Stimulated activated effector memory CD8-positive, alpha-beta T cell treated with anti-CD3 and anti-CD28 coated beads, Interleukin-12 subunit alpha, Interleukin-12 subunit beta, amount 100 ng/mL, for 72 hours (primary cell): ENCODE measurements around the gene RAPGEF6.
A peak's percentile ranks its signal among the peaks of the same experiment; 100 is the strongest.

Experiments
- ATAC-seq: fragments of 150-1000 bp; cut with Tn5 transposase; 2 replicates; pipeline ENCODE4 v1.10.0; 2021
- DNase-seq, 2 donors: peaks; one replicate each; pipeline ENCODE4 v3.0.0; 2021 to 2022; ENCODE audit warnings: low spot score in 2 of 2
- H3K27ac Mint-ChIP-seq: one replicate; pipeline ENCODE4 v1.8.0; 2022; ENCODE audit warnings: mild to moderate bottlenecking, mixed read lengths
- H3K36me3 Mint-ChIP-seq: one replicate; pipeline ENCODE4 v1.8.0; 2022; ENCODE audit warnings: mild to moderate bottlenecking, mixed read lengths
- H3K4me1 Mint-ChIP-seq: one replicate; pipeline ENCODE4 v1.8.0; 2022; ENCODE audit warnings: mixed read lengths
- H3K4me3 Mint-ChIP-seq: one replicate; pipeline ENCODE4 v1.8.0; 2022; ENCODE audit warnings: mild to moderate bottlenecking, mixed read lengths
- H3K9me3 Mint-ChIP-seq: one replicate; pipeline ENCODE4 v1.8.0; 2022; ENCODE audit warnings: mixed read lengths

RAPGEF6 gene

GRCh38 chr5:131545845-131546244 is 89.2 kb downstream of the RAPGEF6 start:
- ATAC-seq: no peak
- no peak for DNase-seq
- H3K27ac Mint-ChIP-seq: peak overlapping the region; percentile 54
- H3K4me1 Mint-ChIP-seq: peaks cover 60% of the 10 kb centered on the region
- no peaks in the 10 kb centered on the region for H3K9me3 Mint-ChIP-seq
- H3K36me3 Mint-ChIP-seq: peaks cover 65% of the 10 kb centered on the region
- peak overlapping the region; percentile 70 for H3K4me3 Mint-ChIP-seq

- Mint-ChIP-seq H3K36me3 (peaks cover 68% of the 10 kb centered on the region), H3K4me3 (no peak overlapping the region), H3K4me1 (peaks cover 61% of the 10 kb centered on the region), H3K27ac (no peak overlapping the region), H3K9me3 (no peaks in the 10 kb centered on the region)
- ATAC-seq (no peak), DNase-seq (no peak)
Measured at GRCh38 chr5:131542723-131543122, 92.3 kb downstream of the RAPGEF6 start.

GRCh38 chr5:131541762-131542161 is 93.3 kb downstream of the RAPGEF6 start:
- H3K4me1 Mint-ChIP-seq: peaks cover 64% of the 10 kb centered on the region
- ATAC-seq: peak; percentile 78
- no peaks in the 10 kb centered on the region for H3K9me3 Mint-ChIP-seq
- H3K27ac Mint-ChIP-seq: peak overlapping the region; percentile 50
- H3K4me3 Mint-ChIP-seq: no peak overlapping the region
- H3K36me3 Mint-ChIP-seq: peaks cover 60% of the 10 kb centered on the region
- DNase-seq: no peak

GRCh38 chr5:131541071-131541470 is 94.0 kb downstream of the RAPGEF6 start:
- H3K27ac Mint-ChIP-seq: peak overlapping the region; percentile 50
- no peak overlapping the region for H3K4me3 Mint-ChIP-seq
- peaks cover 56% of the 10 kb centered on the region for H3K36me3 Mint-ChIP-seq

GRCh38 chr5:131539251-131539650 is 95.8 kb downstream of the RAPGEF6 start:
- DNase-seq (no peak), ATAC-seq (no peak)
- Mint-ChIP-seq H3K4me1 (peaks cover 70% of the 10 kb centered on the region), H3K27ac (no peak overlapping the region), H3K9me3 (no peaks in the 10 kb centered on the region), H3K4me3 (no peak overlapping the region), H3K36me3 (peaks cover 40% of the 10 kb centered on the region)

More at GRCh38 chr5:131541071-131541470, 94.0 kb downstream of the RAPGEF6 start:
- ATAC-seq (no peak), DNase-seq (no peak)
- Mint-ChIP-seq H3K4me1 (peaks cover 70% of the 10 kb centered on the region), H3K9me3 (no peaks in the 10 kb centered on the region)

- Mint-ChIP-seq H3K9me3 (no peaks in the 10 kb centered on the region), H3K4me3 (no peak overlapping the region), H3K4me1 (peaks cover 75% of the 10 kb centered on the region), H3K36me3 (peaks cover 30% of the 10 kb centered on the region), H3K27ac (peak overlapping the region; percentile 20)
- ATAC-seq (peak; percentile 85), DNase-seq (peak in 1 of 2 donors; percentile 56)
Measured at GRCh38 chr5:131538177-131538593, 96.8 kb downstream of the RAPGEF6 start.

GRCh38 chr5:131536850-131537448 is 98.1 kb downstream of the RAPGEF6 start:
- H3K4me3 Mint-ChIP-seq: peak overlapping the region; percentile 6

GRCh38 chr5:131536211-131536826 is 98.7 kb downstream of the RAPGEF6 start:
- no peaks in the 10 kb centered on the region for H3K9me3 Mint-ChIP-seq
- H3K36me3 Mint-ChIP-seq: peaks cover 21% of the 10 kb centered on the region
- DNase-seq (no peak), ATAC-seq (peak; percentile 67)
- peaks cover 73% of the 10 kb centered on the region for H3K4me1 Mint-ChIP-seq
- H3K27ac Mint-ChIP-seq: peak overlapping the region; percentile 20
- H3K4me3 Mint-ChIP-seq: peak overlapping the region; percentile 6

More at GRCh38 chr5:131536850-131537448, 98.1 kb downstream of the RAPGEF6 start:
- Mint-ChIP-seq H3K27ac (peak overlapping the region; percentile 20), H3K9me3 (no peaks in the 10 kb centered on the region), H3K4me1 (peaks cover 75% of the 10 kb centered on the region), H3K36me3 (peaks cover 24% of the 10 kb centered on the region)
- no peak for ATAC-seq
- no peak for DNase-seq

GRCh38 chr5:131534974-131535373 is 100.1 kb downstream of the RAPGEF6 start:
- Mint-ChIP-seq H3K4me3 (no peak overlapping the region), H3K9me3 (no peaks in the 10 kb centered on the region), H3K27ac (no peak overlapping the region), H3K4me1 (peaks cover 69% of the 10 kb centered on the region), H3K36me3 (peaks cover 23% of the 10 kb centered on the region)
- no peak for DNase-seq
- ATAC-seq: no peak

- H3K4me3 Mint-ChIP-seq: no peak overlapping the region
- H3K27ac Mint-ChIP-seq: no peak overlapping the region
- peaks cover 30% of the 10 kb centered on the region for H3K36me3 Mint-ChIP-seq
- DNase-seq: no peak
- peaks cover 70% of the 10 kb centered on the region for H3K4me1 Mint-ChIP-seq
- no peak for ATAC-seq
- no peaks in the 10 kb centered on the region for H3K9me3 Mint-ChIP-seq
Measured at GRCh38 chr5:131533836-131534235, 101.2 kb downstream of the RAPGEF6 start.

- DNase-seq (no peak), ATAC-seq (peak; percentile 69)
- Mint-ChIP-seq H3K4me3 (peak overlapping the region; percentile 54), H3K27ac (peak overlapping the region; percentile 60), H3K9me3 (no peaks in the 10 kb centered on the region), H3K4me1 (peaks cover 66% of the 10 kb centered on the region), H3K36me3 (peaks cover 25% of the 10 kb centered on the region)
Measured at GRCh38 chr5:131532031-131532640, 102.9 kb downstream of the RAPGEF6 start.

- Mint-ChIP-seq H3K4me1 (peaks cover 68% of the 10 kb centered on the region), H3K36me3 (peaks cover 29% of the 10 kb centered on the region), H3K27ac (peak overlapping the region; percentile 63), H3K4me3 (no peak overlapping the region), H3K9me3 (no peaks in the 10 kb centered on the region)
- ATAC-seq (peak; percentile 63), DNase-seq (no peak)
Measured at GRCh38 chr5:131530706-131531331, 104.2 kb downstream of the RAPGEF6 start.

GRCh38 chr5:131528682-131529081 is 106.3 kb downstream of the RAPGEF6 start:
- H3K27ac Mint-ChIP-seq: peak overlapping the region; percentile 0

GRCh38 chr5:131525805-131526204 is 109.2 kb downstream of the RAPGEF6 start:
- H3K36me3 Mint-ChIP-seq: peaks cover 52% of the 10 kb centered on the region
- peaks cover 62% of the 10 kb centered on the region for H3K4me1 Mint-ChIP-seq
- H3K27ac Mint-ChIP-seq: no peak overlapping the region
- no peaks in the 10 kb centered on the region for H3K9me3 Mint-ChIP-seq
- no peak overlapping the region for H3K4me3 Mint-ChIP-seq
- ATAC-seq: no peak
- DNase-seq: no peak

More at GRCh38 chr5:131528682-131529081, 106.3 kb downstream of the RAPGEF6 start:
- Mint-ChIP-seq H3K4me3 (no peak overlapping the region), H3K4me1 (peaks cover 68% of the 10 kb centered on the region), H3K36me3 (peaks cover 36% of the 10 kb centered on the region), H3K9me3 (no peaks in the 10 kb centered on the region)
- peak; percentile 14 for ATAC-seq
- DNase-seq: no peak

GRCh38 chr5:131524431-131524830 is 110.6 kb downstream of the RAPGEF6 start:
- ATAC-seq (no peak), DNase-seq (no peak)
- H3K9me3 Mint-ChIP-seq: no peaks in the 10 kb centered on the region
- H3K4me1 Mint-ChIP-seq: peaks cover 54% of the 10 kb centered on the region
- H3K4me3 Mint-ChIP-seq: no peak overlapping the region
- H3K36me3 Mint-ChIP-seq: peaks cover 50% of the 10 kb centered on the region
- H3K27ac Mint-ChIP-seq: no peak overlapping the region
